SJSA1 (cell line): ENCODE measurements around the gene LIMCH1. TPM values are rescaled to one million over a fixed set of nuclear protein-coding genes. Genes with fewer than 3 reads are reported as not detected.

Experiments
- DNase-seq, 2 experiments: peaks; one replicate each; pipeline ENCODE4 v3.0.0-alpha.2; 2015 to 2020; ENCODE audit warnings: low spot score in 2 of 2, low read depth in 1 of 2
- H3K27ac ChIP-seq: fragments of 250-450 bp; sonication (Bioruptor Pico); 2 replicates; pipeline ENCODE4 v1.5.1; 2020; ENCODE audit warnings: mild to moderate bottlenecking, moderate library complexity
- H3K27me3 ChIP-seq: fragments of 250-450 bp; sonication (Bioruptor Pico); replicated peaks from 2 replicates; pipeline ENCODE4 v1.5.1; 2020; ENCODE audit warnings: mild to moderate bottlenecking, moderate library complexity
- H3K36me3 ChIP-seq: fragments of 250-450 bp; sonication (Bioruptor Pico); 2 replicates; pipeline ENCODE4 v1.5.1; 2020; ENCODE audit warnings: mild to moderate bottlenecking
- H3K4me1 ChIP-seq: fragments of 250-450 bp; sonication (Bioruptor Pico); replicated peaks from 2 replicates; pipeline ENCODE4 v1.6.1; 2021; ENCODE audit warnings: mild to moderate bottlenecking
- H3K4me3 ChIP-seq: fragments of 250-450 bp; sonication (Bioruptor Pico); 2 replicates; pipeline ENCODE4 v1.5.1; 2020; ENCODE audit warnings: mild to moderate bottlenecking
- H3K9me3 ChIP-seq: fragments of 250-450 bp; sonication (Bioruptor Pico); replicated peaks from 2 replicates; pipeline ENCODE4 v1.5.1; 2020; ENCODE audit warnings: mild to moderate bottlenecking
- total RNA-seq: library from RNA; depleted of rRNA; stranded (reverse); fragments of >200 nt; shearing (Covaris generic); gene quantifications from 2 replicates; pipeline ENCODE4 v1.2.3, GENCODE V29; 2014

The LIMCH1 gene
- total RNA-seq, 1 experiment from 2014 or later, result 27.7 TPM

DNA sequence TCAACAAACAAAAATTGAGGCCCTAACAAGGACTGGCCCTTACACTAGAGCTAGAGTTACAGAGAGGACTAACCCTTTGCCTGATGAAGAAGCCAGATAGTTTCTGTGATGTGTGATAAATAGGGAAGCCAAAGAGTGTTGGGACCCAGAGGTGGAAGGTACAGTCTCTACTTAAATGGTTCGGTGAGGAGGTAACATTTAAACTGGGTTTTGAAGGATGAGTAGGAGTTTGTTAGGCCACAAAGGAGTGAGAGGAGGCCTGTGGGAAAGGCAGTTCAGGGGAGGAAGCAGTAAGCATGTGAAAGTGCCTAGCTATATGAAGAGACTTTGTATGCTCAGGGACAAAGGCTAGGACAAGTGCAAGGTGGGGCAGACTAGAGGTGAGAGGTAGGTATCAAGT is 23.8 kb upstream of the LIMCH1 start:
- no peak overlapping the region for H3K27ac ChIP-seq
- no peaks in the 10 kb centered on the region for H3K27me3 ChIP-seq
- H3K9me3 ChIP-seq, result no peaks in the 10 kb centered on the region
- H3K4me3 ChIP-seq, result no peak overlapping the region
- no peak for DNase-seq
- no peaks in the 10 kb centered on the region for H3K36me3 ChIP-seq
- no peaks in the 10 kb centered on the region for H3K4me1 ChIP-seq

DNA sequence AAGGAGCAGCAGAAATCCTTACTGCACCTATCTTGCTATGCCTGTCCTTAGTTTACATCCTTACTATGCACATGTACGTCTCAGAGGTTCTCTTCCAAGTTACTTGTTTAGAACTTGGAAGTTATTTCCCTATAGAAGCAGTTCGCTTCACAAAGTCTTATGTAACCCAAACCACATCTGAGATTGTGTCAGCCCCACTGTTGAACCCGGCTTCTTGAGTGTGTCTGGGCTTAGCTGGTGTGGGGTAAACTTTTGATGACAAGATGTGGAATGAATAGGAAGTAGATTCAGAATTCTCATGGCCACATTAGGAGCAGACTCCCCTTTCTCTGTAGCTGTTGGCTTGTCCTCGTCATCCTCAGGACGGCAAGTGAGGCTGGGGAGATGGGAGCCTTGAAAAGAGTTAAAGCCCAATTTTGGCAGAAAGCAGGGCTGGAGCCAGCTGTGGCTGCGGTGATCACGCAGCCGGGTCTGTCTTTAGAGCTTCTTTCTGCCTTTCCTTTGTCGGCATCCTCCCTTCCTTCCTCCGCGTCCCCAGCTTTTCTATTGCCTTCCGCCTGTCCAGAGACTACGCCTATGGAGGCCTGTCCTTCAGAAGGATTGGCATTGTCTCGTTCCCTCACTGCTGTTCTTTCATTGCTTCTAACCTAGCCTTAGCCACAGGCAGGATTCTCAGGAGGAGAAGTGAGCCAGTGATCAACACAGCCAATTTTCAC is 23.0 kb upstream of the LIMCH1 start:
- no peaks in the 10 kb centered on the region for H3K4me1 ChIP-seq

DNA sequence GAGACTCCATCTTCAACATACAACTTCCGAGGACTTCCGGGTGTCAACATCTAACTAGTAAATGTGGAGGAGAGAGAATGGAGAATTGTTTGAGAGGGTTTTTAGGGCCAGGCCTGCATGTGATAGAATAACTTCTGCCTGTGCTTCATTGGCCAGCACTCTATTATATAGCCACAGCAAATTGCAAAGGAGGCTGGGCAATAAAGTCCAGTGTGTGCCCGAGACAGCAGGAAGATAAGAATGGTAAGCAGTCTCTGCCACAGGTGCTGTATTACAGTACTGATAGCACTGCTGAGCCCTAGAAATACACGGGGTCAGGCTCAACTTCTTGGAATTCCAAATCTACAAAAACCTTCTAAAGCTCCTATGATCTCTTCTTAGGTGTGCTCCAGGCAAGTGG is 20.8 kb upstream of the LIMCH1 start:
- Histone ChIP-seq H3K27ac (no peak overlapping the region), H3K9me3 (no peaks in the 10 kb centered on the region), H3K4me3 (no peak overlapping the region), H3K27me3 (no peaks in the 10 kb centered on the region), H3K4me1 (no peaks in the 10 kb centered on the region), H3K36me3 (no peaks in the 10 kb centered on the region)
- no peak for DNase-seq

More for the DNA sequence above, 23.0 kb upstream of the LIMCH1 start:
- no peak overlapping the region for H3K4me3 ChIP-seq
- no peak for DNase-seq
- H3K27me3 ChIP-seq, result no peaks in the 10 kb centered on the region
- H3K27ac ChIP-seq, result no peak overlapping the region
- H3K9me3 ChIP-seq, result no peaks in the 10 kb centered on the region
- no peaks in the 10 kb centered on the region for H3K36me3 ChIP-seq

DNA sequence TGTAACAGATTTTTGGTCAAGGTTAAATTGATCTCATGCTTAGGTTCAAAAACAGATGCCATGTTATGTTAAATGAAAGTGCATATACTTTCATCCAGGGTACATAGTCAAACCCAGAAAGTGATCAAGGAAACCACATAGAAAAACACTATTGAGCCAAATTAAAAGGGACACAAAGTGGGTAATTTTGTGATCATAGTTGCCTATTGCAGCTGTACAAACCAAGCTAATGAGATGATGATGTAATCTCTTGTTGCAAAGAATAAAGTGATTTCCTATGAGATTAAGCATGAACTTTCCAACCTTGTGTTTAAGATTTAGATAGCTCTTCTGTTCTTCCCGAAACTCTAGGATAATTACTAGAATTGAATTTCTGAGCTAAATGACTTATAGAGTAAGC is 20.2 kb upstream of the LIMCH1 start:
- no peaks in the 10 kb centered on the region for H3K36me3 ChIP-seq

DNA sequence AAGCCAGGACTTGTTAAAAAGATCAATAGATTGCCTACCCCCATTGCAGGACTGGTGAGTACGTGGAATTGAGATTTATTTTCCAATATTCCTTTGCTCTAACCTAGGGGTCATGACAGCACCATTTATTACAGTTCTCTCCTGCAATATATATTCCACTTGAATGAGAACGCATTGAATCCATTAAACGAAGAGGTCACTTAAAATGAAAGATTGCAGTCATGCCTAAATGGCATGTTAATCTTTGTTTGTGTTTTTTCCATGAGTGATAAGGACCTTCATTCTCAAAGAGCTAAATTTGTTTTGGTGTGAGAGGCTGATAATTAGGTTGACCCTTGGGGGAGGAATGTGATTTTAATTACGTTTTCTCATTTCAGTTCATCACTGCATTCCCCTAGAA is 13.5 kb upstream of the LIMCH1 start:
- Histone ChIP-seq H3K27ac (peak overlapping the region; percentile 92), H3K4me1 (peaks cover 36% of the 10 kb centered on the region), H3K4me3 (no peak overlapping the region), H3K9me3 (no peaks in the 10 kb centered on the region), H3K27me3 (no peaks in the 10 kb centered on the region), H3K36me3 (no peaks in the 10 kb centered on the region)
- no peak for DNase-seq

More for the DNA sequence above, 20.2 kb upstream of the LIMCH1 start:
- no peaks in the 10 kb centered on the region for H3K4me1 ChIP-seq
- H3K27ac ChIP-seq, result no peak overlapping the region
- DNase-seq, result no peak
- H3K27me3 ChIP-seq, result no peaks in the 10 kb centered on the region
- no peak overlapping the region for H3K4me3 ChIP-seq
- no peaks in the 10 kb centered on the region for H3K9me3 ChIP-seq

DNA sequence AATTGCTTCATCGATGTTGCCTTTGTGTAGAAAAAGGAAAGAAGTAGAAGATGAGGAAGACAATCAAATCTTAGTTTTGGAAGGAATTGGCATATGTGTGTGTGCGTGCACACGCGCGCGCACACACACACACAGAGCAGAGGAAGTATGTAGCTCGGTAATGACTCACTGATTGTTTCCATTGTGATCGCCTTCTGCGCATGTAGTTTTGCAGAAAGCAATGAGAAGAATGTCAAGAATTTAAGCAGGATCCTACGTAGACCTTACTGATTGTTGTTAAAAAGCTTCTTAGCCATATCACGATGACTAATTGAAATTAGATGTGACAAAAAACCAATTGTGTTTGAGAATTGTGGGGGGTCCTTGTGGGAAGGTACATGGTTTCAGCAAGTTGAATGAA is 12.8 kb upstream of the LIMCH1 start:
- peak; percentile 74 to 90 for DNase-seq
- Histone ChIP-seq H3K4me1 (peaks cover 36% of the 10 kb centered on the region), H3K36me3 (no peaks in the 10 kb centered on the region), H3K4me3 (no peak overlapping the region), H3K27me3 (no peaks in the 10 kb centered on the region), H3K9me3 (no peaks in the 10 kb centered on the region), H3K27ac (peak overlapping the region; percentile 92)

DNA sequence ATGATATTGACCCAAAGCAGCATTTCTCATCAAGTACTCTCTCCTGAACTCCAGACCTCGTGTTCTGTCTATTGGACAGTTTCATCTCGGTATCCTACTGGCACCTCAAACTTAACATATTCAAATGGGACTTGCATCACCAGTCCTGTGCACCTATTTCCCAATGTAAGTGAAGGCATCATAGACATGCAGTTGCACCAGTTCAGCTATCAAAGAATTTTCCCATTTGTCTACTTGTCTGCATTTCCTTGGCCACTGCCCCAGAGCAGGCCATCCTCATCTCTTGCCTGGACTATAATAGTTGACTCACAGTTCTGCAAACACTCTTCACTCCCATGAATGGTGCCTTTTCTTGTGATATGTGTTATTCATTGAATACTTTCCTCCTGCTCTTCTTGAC is 11.3 kb upstream of the LIMCH1 start:
- Histone ChIP-seq H3K27ac (peak overlapping the region; percentile 92), H3K36me3 (no peaks in the 10 kb centered on the region), H3K27me3 (no peaks in the 10 kb centered on the region), H3K4me3 (no peak overlapping the region), H3K4me1 (peaks cover 36% of the 10 kb centered on the region), H3K9me3 (no peaks in the 10 kb centered on the region)
- DNase-seq, result no peak

DNA sequence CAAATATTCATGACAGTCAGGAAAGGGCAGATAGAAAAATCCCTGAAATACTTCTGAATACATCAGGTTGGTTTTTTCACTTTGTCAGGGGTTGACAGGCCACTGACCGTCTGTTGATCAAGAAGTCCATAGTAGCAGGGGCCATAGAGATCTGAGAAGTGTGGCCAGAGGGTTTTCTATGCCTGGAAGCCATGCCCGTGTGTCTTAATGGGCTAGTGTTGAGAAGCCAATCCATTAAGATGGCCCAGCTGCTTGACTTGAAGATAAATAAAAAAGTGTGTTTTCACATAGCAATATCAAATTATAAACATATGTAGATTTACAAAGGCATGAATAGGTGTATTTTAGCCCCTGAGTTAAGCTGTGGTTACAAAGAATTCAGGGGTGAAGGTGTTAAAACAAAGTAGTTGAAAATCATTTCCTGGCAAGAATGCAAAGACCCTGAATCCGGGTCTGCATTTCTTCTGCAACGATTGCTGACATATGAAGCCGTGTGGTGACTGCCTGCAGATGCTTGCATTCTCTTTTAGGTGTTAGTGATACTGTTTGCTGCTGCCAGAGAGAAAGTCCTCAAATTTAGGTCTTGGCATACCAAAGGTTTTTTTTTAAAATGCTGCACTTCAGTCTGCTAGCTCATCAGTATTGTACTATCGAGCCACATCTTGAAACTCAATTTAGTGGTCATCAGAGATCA is 9.3 kb upstream of the LIMCH1 start:
- DNase-seq, result no peak
- Histone ChIP-seq H3K36me3 (no peaks in the 10 kb centered on the region), H3K27ac (no peak overlapping the region), H3K4me3 (no peak overlapping the region), H3K27me3 (no peaks in the 10 kb centered on the region), H3K9me3 (no peaks in the 10 kb centered on the region), H3K4me1 (peaks cover 33% of the 10 kb centered on the region)

DNA sequence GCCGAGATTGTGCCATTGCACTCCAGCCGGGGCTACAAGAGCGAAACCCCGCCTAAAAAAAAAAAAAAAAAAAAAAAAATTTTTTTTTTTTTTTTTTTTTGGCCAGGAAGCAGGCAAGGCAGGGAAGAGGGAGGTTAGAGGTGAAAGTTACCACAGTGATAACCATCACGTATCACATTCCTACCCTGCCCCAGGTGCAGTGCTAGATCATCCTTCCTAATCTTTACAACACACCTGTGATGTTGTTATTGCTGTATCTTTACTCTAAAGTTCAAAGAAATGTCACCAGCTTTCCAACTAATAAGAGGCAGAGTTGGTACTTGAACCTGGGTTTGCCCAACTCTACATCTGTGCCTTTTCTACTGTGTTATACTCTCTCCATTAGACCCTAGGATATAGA is 7.2 kb upstream of the LIMCH1 start:
- H3K27me3 ChIP-seq, result no peaks in the 10 kb centered on the region
- DNase-seq, result no peak
- no peaks in the 10 kb centered on the region for H3K36me3 ChIP-seq
- peaks cover 17% of the 10 kb centered on the region for H3K4me1 ChIP-seq
- H3K9me3 ChIP-seq, result no peaks in the 10 kb centered on the region
- H3K4me3 ChIP-seq, result no peak overlapping the region
- no peak overlapping the region for H3K27ac ChIP-seq

DNA sequence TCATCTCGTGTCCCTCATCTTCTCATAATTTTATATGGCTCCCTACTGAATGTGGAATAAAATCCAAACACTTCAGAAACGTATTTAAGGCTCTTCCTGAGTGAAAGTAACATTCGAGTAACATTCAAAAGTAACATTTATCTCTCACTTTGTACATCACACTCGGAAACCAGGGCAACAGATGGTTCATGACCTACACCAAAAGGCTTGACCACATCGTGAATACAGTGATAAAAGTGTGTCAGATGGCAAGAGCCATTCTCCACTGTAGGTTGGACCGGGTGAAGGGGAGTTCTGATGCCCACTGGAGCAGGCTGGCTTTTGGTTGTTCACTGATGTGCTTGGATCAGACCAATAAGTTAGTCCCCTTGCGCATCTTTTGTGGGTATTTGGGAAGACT is 5.6 kb upstream of the LIMCH1 start:
- Histone ChIP-seq H3K27me3 (no peaks in the 10 kb centered on the region), H3K9me3 (no peaks in the 10 kb centered on the region), H3K4me1 (peaks cover 10% of the 10 kb centered on the region), H3K4me3 (no peak overlapping the region), H3K36me3 (no peaks in the 10 kb centered on the region), H3K27ac (no peak overlapping the region)
- DNase-seq, result no peak

DNA sequence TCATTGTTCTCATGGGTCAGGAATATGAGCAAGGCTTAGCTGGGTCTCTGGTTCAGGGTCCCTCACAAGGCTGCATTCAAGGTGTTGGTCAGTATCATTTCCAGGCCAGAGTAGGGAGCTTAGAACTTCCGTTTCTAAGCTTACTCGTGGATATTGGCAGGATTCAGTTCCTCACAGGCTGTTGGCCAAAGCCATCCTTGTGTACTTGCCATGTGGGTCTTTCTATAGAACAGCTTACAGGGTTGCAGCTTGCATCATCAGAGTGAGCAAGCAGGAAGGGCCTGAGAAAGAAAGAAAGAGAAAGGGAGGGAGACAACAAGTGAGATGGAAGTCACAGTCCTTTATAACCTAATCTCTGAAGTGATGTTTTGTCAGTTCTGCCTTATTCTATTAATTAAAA is 5.1 kb upstream of the LIMCH1 start:
- Histone ChIP-seq H3K4me3 (no peak overlapping the region), H3K27ac (no peak overlapping the region), H3K4me1 (peaks cover 15% of the 10 kb centered on the region), H3K27me3 (no peaks in the 10 kb centered on the region), H3K36me3 (no peaks in the 10 kb centered on the region), H3K9me3 (no peaks in the 10 kb centered on the region)
- no peak for DNase-seq

DNA sequence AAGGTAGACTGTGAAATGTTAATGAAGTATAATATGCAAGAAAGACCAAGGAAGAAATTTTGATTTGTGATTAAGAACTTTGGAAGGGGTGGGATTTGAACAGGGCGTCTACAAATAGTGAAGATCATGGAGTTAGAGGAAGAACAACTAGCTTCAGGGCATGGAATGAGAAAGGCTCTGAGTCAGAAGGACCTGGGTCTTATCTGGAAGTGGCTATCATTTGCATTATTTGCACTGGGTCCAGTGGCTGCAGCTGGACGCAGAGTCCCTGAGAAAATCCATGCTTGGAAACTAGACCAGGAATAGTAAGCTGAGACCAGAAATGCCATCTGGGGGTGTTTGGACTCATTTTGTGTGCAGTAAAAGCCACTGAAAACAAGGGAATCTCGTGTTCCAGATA is 4.3 kb upstream of the LIMCH1 start:
- Histone ChIP-seq H3K27me3 (no peaks in the 10 kb centered on the region), H3K36me3 (no peaks in the 10 kb centered on the region), H3K27ac (no peak overlapping the region), H3K9me3 (no peaks in the 10 kb centered on the region), H3K4me1 (peaks cover 20% of the 10 kb centered on the region), H3K4me3 (no peak overlapping the region)
- DNase-seq, result no peak

DNA sequence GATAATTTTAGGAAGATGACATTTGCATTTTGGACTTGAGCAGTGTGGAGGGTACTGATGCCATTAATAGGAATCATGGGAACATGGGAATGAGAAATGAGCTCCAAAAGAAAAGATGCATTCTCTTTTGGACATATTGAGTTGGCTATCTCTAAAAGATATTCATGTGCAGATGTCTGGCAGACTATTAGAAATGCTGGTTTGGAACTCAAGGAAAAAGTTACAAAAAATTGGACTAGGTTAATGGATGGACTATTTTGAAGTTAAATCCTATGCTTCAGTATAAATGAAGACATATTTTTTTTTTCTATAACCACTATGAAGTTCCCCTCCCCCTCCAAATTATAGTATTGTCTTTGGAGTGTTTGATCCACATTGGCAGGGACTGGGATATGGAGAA is 3.6 kb upstream of the LIMCH1 start:
- Histone ChIP-seq H3K27ac (no peak overlapping the region), H3K27me3 (no peaks in the 10 kb centered on the region), H3K4me1 (peaks cover 24% of the 10 kb centered on the region), H3K36me3 (no peaks in the 10 kb centered on the region), H3K4me3 (no peak overlapping the region), H3K9me3 (no peaks in the 10 kb centered on the region)
- no peak for DNase-seq

DNA sequence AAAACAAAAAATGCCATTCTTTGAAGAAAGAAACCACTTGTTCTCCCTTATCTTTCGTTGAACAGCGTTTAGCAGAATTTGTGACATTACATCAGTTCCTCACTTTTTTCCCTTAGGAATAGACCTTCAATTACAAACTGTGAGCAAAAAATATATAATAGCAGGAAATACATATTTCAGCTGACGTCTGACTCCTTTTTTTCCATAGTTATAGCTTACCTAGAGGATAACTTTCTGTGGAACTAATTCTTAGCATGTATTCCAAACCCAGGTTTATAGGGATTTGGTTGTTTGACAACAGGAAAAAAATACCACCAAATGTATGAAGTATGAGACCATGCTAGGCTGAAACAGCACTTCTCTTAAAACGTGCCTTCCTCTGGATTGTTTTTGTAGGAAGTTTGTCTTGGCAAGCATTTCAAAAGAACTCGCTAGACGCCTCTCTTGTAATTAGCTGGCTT is 2.0 kb upstream of the LIMCH1 start:
- Histone ChIP-seq H3K27ac (no peak overlapping the region), H3K27me3 (no peaks in the 10 kb centered on the region), H3K4me3 (no peak overlapping the region), H3K36me3 (no peaks in the 10 kb centered on the region), H3K4me1 (peaks cover 27% of the 10 kb centered on the region), H3K9me3 (no peaks in the 10 kb centered on the region)
- DNase-seq, result no peak
